ENCODE data around the gene ARMC6. TPM values are rescaled to one million over a fixed set of nuclear protein-coding genes. Genes with fewer than 3 reads are reported as not detected.
"Not testable (repeated sequence)": the region's sequence is repeated elsewhere in the genome, so short reads cannot be mapped to it uniquely, and the experiment has no call there.

Gene ARMC6
- total RNA-seq, 1 experiment from 2014 or later: 66.5 TPM

GRCh38 chr19:19022380-19022961, 10.9 kb upstream of the ARMC6 start:
- H4K20me1 ChIP-seq (ENCODE audit: control insufficient read depth, insufficient read depth, insufficient read length): peaks cover 3% of the 10 kb centered on the region
- no peak overlapping the region for H2BK20ac ChIP-seq (ENCODE audit: low read depth, low read length, poor library complexity, severe bottlenecking)
- H3K14ac ChIP-seq (ENCODE audit: insufficient read depth, low read length): no peak overlapping the region
- no peak overlapping the region for H2AFZ ChIP-seq (ENCODE audit: low read length)
- no peak overlapping the region for H3K4ac ChIP-seq (ENCODE audit: low read depth, low read length)
- no CpG with 5 or more reads among the region's 4 CpGs for WGBS (ENCODE audit: extremely low coverage, insufficient read length, low lambda C conversion rate)
- no peak overlapping the region for H3K27ac ChIP-seq (ENCODE audit: insufficient read length, low read depth, low read length)
- H3K27me3 Mint-ChIP-seq (ENCODE audit: low read depth): no peaks in the 10 kb centered on the region
- H3K18ac ChIP-seq (ENCODE audit: insufficient read length, low read depth, low read length): no peak overlapping the region
- no peak overlapping the region for H3K4me2 ChIP-seq (ENCODE audit: insufficient read depth, insufficient read length, low read length)
- no peaks in the 10 kb centered on the region for H3K79me2 ChIP-seq (ENCODE audit: insufficient read depth, low read length)
- H3K27ac Mint-ChIP-seq: peak overlapping the region in 2 of 3 experiments; percentile 50 to 55; a peak in 1 of 7 replicates
- H2BK120ac ChIP-seq (ENCODE audit: low read depth, low read length, poor library complexity, severe bottlenecking): no peak overlapping the region
- no peak overlapping the region for H3K56ac ChIP-seq (ENCODE audit: insufficient read length, low read depth, low read length)
- H4K5ac ChIP-seq (ENCODE audit: insufficient read length, low read depth, low read length): no peak overlapping the region
- H3K9me3 Mint-ChIP-seq: no peaks in the 10 kb centered on the region
- H2BK15ac ChIP-seq (ENCODE audit: low read depth, low read length): no peak overlapping the region
- H3K23me2 ChIP-seq (ENCODE audit: insufficient read length, low read depth, low read length, poor library complexity, severe bottlenecking): no peaks in the 10 kb centered on the region
- H4K91ac ChIP-seq (ENCODE audit: insufficient read length, low read depth, low read length): no peak overlapping the region
- H3K79me1 ChIP-seq (ENCODE audit: insufficient read depth, low read depth, low read length, poor library complexity, severe bottlenecking): peaks cover 5% of the 10 kb centered on the region
- no peak overlapping the region for H3K23ac ChIP-seq (ENCODE audit: insufficient read length, low read depth, low read length)
- no peak overlapping the region for H2AK5ac ChIP-seq (ENCODE audit: insufficient read length, low read length)
- H3K9ac ChIP-seq (ENCODE audit: extremely low read depth, insufficient read length, low read length): no peak overlapping the region
- no peak overlapping the region for H3K4me3 Mint-ChIP-seq
- H4K8ac ChIP-seq (replicated peaks; ENCODE audit: insufficient read length, low read depth, low read length): no peak overlapping the region
- no peaks in the 10 kb centered on the region for H3K27me3 ChIP-seq (ENCODE audit: insufficient read depth, low read length)
- H3K9me3 ChIP-seq (ENCODE audit: control insufficient read depth, low read depth, low read length): no peaks in the 10 kb centered on the region
- no peak overlapping the region for H2BK12ac ChIP-seq (ENCODE audit: insufficient read length, low read depth, low read length)
- no peak overlapping the region for H3T11ph ChIP-seq (ENCODE audit: low read length)
- peaks cover 37 to 79% (median 76%) of the 10 kb centered on the region in 3 experiments; a peak in 6 of 7 replicates for H3K36me3 Mint-ChIP-seq (ENCODE audit: insufficient read depth in 1 of 3, low read depth in 3 of 3)
- no peak overlapping the region for H2BK5ac ChIP-seq (ENCODE audit: insufficient read length, low read length)
- DNase-seq: no peak
- no peaks in the 10 kb centered on the region for H3K4me1 ChIP-seq (ENCODE audit: insufficient read depth, low read length)
- TF ChIP-seq CTCF (conservative IDR thresholded peaks at IDR 0.05): no peak
- no peaks in the 10 kb centered on the region for H3K4me1 Mint-ChIP-seq

GRCh38 chr19:19023376-19023775, 10.0 kb upstream of the ARMC6 start:
- not testable (repeated sequence) for H3K23me2 ChIP-seq (ENCODE audit: insufficient read length, low read depth, low read length, poor library complexity, severe bottlenecking); H2BK12ac ChIP-seq (ENCODE audit: insufficient read length, low read depth, low read length); H3T11ph ChIP-seq (ENCODE audit: low read length); H2BK20ac ChIP-seq (ENCODE audit: low read depth, low read length, poor library complexity, severe bottlenecking); H3K9me3 Mint-ChIP-seq; H3K4me1 Mint-ChIP-seq; H2AK5ac ChIP-seq (ENCODE audit: insufficient read length, low read length); H4K91ac ChIP-seq (ENCODE audit: insufficient read length, low read depth, low read length); H3K27ac ChIP-seq (ENCODE audit: insufficient read length, low read depth, low read length); H3K4me3 Mint-ChIP-seq; H2AFZ ChIP-seq (ENCODE audit: low read length); H4K20me1 ChIP-seq (ENCODE audit: control insufficient read depth, insufficient read depth, insufficient read length); H3K23ac ChIP-seq (ENCODE audit: insufficient read length, low read depth, low read length); H4K8ac ChIP-seq (replicated peaks; ENCODE audit: insufficient read length, low read depth, low read length); H3K9ac ChIP-seq (ENCODE audit: extremely low read depth, insufficient read length, low read length); H2BK15ac ChIP-seq (ENCODE audit: low read depth, low read length); H3K27ac Mint-ChIP-seq; H4K5ac ChIP-seq (ENCODE audit: insufficient read length, low read depth, low read length); H3K27me3 Mint-ChIP-seq (ENCODE audit: low read depth); H3K4ac ChIP-seq (ENCODE audit: low read depth, low read length); H3K79me1 ChIP-seq (ENCODE audit: insufficient read depth, low read depth, low read length, poor library complexity, severe bottlenecking); H3K14ac ChIP-seq (ENCODE audit: insufficient read depth, low read length); H3K56ac ChIP-seq (ENCODE audit: insufficient read length, low read depth, low read length); H2BK120ac ChIP-seq (ENCODE audit: low read depth, low read length, poor library complexity, severe bottlenecking); H3K27me3 ChIP-seq (ENCODE audit: insufficient read depth, low read length); H3K4me1 ChIP-seq (ENCODE audit: insufficient read depth, low read length); DNase-seq; H2BK5ac ChIP-seq (ENCODE audit: insufficient read length, low read length); H3K79me2 ChIP-seq (ENCODE audit: insufficient read depth, low read length); H3K4me2 ChIP-seq (ENCODE audit: insufficient read depth, insufficient read length, low read length); H3K9me3 ChIP-seq (ENCODE audit: control insufficient read depth, low read depth, low read length); H3K18ac ChIP-seq (ENCODE audit: insufficient read length, low read depth, low read length)
- H3K36me3 Mint-ChIP-seq (ENCODE audit: insufficient read depth in 1 of 3, low read depth in 3 of 3): peaks cover 42 to 81% (median 75%) of the 10 kb centered on the region in 3 experiments; a peak in 6 of 7 replicates
- no CpG with 5 or more reads among the region's 1 CpG for WGBS (ENCODE audit: extremely low coverage, insufficient read length, low lambda C conversion rate)
